SK-N-SH treated with all-trans-retinoic acid at 6 μM for 48 hours (cell line): ENCODE data around the gene RPP38.
A peak's percentile ranks its signal among the peaks of the same experiment; 100 is the strongest.

ENCODE experiments used
- ATAC-seq: fragments of 200-7000 bp; cut with Tn5 transposase; 3 replicates; pipeline ENCODE4 v1.9.1; 2020; ENCODE audit warnings: mild to moderate bottlenecking, moderate library complexity
- BACH2 ChIP-seq: fragments of 250-450 bp; sonication (Bioruptor Pico); IDR thresholded peaks from 2 replicates; pipeline ENCODE4 v1.9.0; 2021; ENCODE audit warnings: mild to moderate bottlenecking, borderline replicate concordance
- CSDC2 ChIP-seq: fragments of 250-450 bp; sonication (Bioruptor Pico); IDR thresholded peaks from 2 replicates; pipeline ENCODE4 v1.5.0; 2020; ENCODE audit warnings: mild to moderate bottlenecking, moderate library complexity
- ESRRG ChIP-seq: fragments of 250-450 bp; sonication (Bioruptor Pico); IDR thresholded peaks from 2 replicates; pipeline ENCODE4 v1.6.1; 2021; ENCODE audit warnings: mild to moderate bottlenecking
- GLIS3 ChIP-seq: fragments of 250-450 bp; sonication (Bioruptor Pico); IDR thresholded peaks from 2 replicates; pipeline ENCODE4 v1.5.0; 2020; ENCODE audit warnings: mild to moderate bottlenecking, moderate library complexity
- ISL1 ChIP-seq: fragments of 250-450 bp; sonication (Bioruptor Pico); IDR thresholded peaks from 2 replicates; pipeline ENCODE4 v2.1.2; 2022; ENCODE audit warnings: mild to moderate bottlenecking, moderate library complexity
- OSR1 ChIP-seq: fragments of 250-450 bp; sonication (Bioruptor Pico); IDR thresholded peaks from 2 replicates; pipeline ENCODE4 v1.8.0; 2022; ENCODE audit warnings: moderate library complexity, mild to moderate bottlenecking, inconsistent platforms
- PPARA ChIP-seq: fragments of 250-450 bp; sonication (Bioruptor Pico); IDR thresholded peaks from 2 replicates; pipeline ENCODE4 v1.5.0; 2020; ENCODE audit warnings: mild to moderate bottlenecking, borderline replicate concordance
- RARB ChIP-seq: fragments of 250-450 bp; sonication (Bioruptor Pico); IDR thresholded peaks from 2 replicates; pipeline ENCODE4 v1.8.0; 2021; ENCODE audit warnings: mild to moderate bottlenecking, moderate library complexity
- SNAI2 ChIP-seq: fragments of 250-450 bp; sonication (Bioruptor Pico); IDR thresholded peaks from 2 replicates; pipeline ENCODE4 v1.5.0; 2020; ENCODE audit warnings: mild to moderate bottlenecking, moderate library complexity
- TCF4 ChIP-seq: fragments of 250-450 bp; sonication (Bioruptor Pico); IDR thresholded peaks from 2 replicates; pipeline ENCODE4 v1.8.0; 2021; ENCODE audit warnings: mild to moderate bottlenecking, moderate library complexity, borderline replicate concordance
- ZC3H10 ChIP-seq: fragments of 250-450 bp; sonication (Bioruptor Pico); IDR thresholded peaks from 2 replicates; pipeline ENCODE4 v1.5.1; 2021; ENCODE audit warnings: mild to moderate bottlenecking, moderate library complexity
- ZFP3 ChIP-seq: fragments of 250-450 bp; sonication (Bioruptor Pico); IDR thresholded peaks from 2 replicates; pipeline ENCODE4 v1.5.0; 2020; ENCODE audit warnings: mild to moderate bottlenecking, moderate library complexity
- ZFP30 ChIP-seq: fragments of 450-650 bp; formaldehyde crosslinking; IDR thresholded peaks from 2 replicates; pipeline ENCODE4 v1.5.0; 2022; ENCODE audit warnings: mild to moderate bottlenecking, moderate library complexity
- ZNF565 ChIP-seq: fragments of 450-650 bp; formaldehyde crosslinking; conservative IDR thresholded peaks from 2 replicates; pipeline ENCODE4 v1.5.0; 2020; ENCODE audit warnings: low read depth, mild to moderate bottlenecking, moderate library complexity
- ZNF70 ChIP-seq: fragments of 450-650 bp; formaldehyde crosslinking; IDR thresholded peaks from 2 replicates; pipeline ENCODE4 v1.5.0; 2020; ENCODE audit warnings: mild to moderate bottlenecking, moderate library complexity
- ZNF8 ChIP-seq: fragments of 450-650 bp; formaldehyde crosslinking; IDR thresholded peaks from 2 replicates; pipeline ENCODE4 v1.5.0; 2020; ENCODE audit warnings: mild to moderate bottlenecking, moderate library complexity
- TF ChIP-seq, protein P1 (sequence below): fragments of 250-450 bp; sonication (Bioruptor Pico); IDR thresholded peaks from 2 replicates; pipeline ENCODE4 v1.5.1; 2021; ENCODE audit warnings: mild to moderate bottlenecking, moderate library complexity
- TF ChIP-seq, protein P2 (sequence below): fragments of 250-450 bp; sonication (Bioruptor Pico); IDR thresholded peaks from 2 replicates; pipeline ENCODE4 v1.8.0; 2020; ENCODE audit warnings: mild to moderate bottlenecking, moderate library complexity, borderline replicate concordance
- TF ChIP-seq, protein P3 (sequence below): fragments of 250-450 bp; sonication (Bioruptor Pico); IDR thresholded peaks from 2 replicates; pipeline ENCODE4 v1.5.0; 2020; ENCODE audit warnings: mild to moderate bottlenecking, moderate library complexity
- TF ChIP-seq, protein P4 (sequence below): fragments of 250-450 bp; sonication (Bioruptor Pico); IDR thresholded peaks from 2 replicates; pipeline ENCODE4 v1.5.1; 2020; ENCODE audit warnings: low read depth, mild to moderate bottlenecking, moderate library complexity

RPP38 gene

DNA sequence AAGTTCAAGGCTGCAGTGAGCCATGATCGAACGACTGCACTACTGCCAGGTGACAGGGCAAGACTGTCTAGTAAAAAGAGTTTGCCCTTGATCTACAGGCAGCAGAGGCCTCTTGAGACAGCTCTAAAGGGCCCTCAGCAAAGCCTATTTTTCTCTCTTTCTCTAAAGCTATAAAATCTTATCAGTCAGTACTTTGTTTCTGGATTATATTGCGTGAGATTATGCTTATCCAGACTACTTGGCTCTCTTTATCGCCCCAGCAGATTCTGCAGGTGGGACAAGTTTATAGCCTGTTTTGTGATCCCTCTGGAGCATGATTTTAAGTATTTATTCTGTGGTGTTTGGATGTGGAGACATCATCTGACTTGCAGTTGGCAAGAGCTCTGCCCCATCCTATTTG, 2.7 kb downstream of the RPP38 start:
- ATAC-seq: no peak
- TF ChIP-seq ZC3H10 (CRISPR knock-in tag) (no peak), ZNF70 (CRISPR knock-in tag) (no peak)
- TF ChIP-seq, protein P1, sequence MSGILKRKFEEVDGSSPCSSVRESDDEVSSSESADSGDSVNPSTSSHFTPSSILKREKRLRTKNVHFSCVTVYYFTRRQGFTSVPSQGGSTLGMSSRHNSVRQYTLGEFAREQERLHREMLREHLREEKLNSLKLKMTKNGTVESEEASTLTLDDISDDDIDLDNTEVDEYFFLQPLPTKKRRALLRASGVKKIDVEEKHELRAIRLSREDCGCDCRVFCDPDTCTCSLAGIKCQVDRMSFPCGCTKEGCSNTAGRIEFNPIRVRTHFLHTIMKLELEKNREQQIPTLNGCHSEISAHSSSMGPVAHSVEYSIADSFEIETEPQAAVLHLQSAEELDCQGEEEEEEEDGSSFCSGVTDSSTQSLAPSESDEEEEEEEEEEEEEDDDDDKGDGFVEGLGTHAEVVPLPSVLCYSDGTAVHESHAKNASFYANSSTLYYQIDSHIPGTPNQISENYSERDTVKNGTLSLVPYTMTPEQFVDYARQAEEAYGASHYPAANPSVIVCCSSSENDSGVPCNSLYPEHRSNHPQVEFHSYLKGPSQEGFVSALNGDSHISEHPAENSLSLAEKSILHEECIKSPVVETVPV (CRISPR knock-in tag): no peak
- TF ChIP-seq, all 23 proteins: peak for 0

DNA sequence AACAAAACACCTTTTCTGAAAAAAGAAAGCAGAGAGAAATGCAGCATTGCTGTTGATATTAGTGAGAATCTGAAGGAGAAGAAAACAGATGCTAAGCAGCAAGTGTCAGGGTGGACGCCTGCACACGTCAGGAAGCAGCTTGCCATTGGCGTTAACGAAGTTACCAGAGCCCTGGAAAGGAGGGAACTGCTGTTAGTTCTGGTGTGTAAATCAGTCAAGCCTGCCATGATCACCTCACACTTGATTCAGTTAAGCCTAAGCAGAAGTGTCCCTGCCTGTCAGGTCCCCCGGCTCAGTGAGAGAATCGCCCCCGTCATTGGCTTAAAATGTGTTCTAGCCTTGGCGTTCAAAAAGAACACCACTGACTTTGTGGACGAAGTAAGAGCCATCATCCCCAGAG, 6.4 kb downstream of the RPP38 start:
- TF ChIP-seq, protein P1 (CRISPR knock-in tag): no peak
- TF ChIP-seq PPARA (CRISPR knock-in tag): no peak
- TF ChIP-seq OSR1 (CRISPR knock-in tag): no peak
- TF ChIP-seq, protein P2, sequence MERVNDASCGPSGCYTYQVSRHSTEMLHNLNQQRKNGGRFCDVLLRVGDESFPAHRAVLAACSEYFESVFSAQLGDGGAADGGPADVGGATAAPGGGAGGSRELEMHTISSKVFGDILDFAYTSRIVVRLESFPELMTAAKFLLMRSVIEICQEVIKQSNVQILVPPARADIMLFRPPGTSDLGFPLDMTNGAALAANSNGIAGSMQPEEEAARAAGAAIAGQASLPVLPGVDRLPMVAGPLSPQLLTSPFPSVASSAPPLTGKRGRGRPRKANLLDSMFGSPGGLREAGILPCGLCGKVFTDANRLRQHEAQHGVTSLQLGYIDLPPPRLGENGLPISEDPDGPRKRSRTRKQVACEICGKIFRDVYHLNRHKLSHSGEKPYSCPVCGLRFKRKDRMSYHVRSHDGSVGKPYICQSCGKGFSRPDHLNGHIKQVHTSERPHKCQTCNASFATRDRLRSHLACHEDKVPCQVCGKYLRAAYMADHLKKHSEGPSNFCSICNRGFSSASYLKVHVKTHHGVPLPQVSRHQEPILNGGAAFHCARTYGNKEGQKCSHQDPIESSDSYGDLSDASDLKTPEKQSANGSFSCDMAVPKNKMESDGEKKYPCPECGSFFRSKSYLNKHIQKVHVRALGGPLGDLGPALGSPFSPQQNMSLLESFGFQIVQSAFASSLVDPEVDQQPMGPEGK: no peak
- TF ChIP-seq ZC3H10 (CRISPR knock-in tag): no peak
- no peak for TF ChIP-seq GLIS3 (CRISPR knock-in tag)
- no peak for TF ChIP-seq ZNF8 (CRISPR knock-in tag)
- TF ChIP-seq TCF4: no peak
- TF ChIP-seq ISL1 (CRISPR knock-in tag): no peak
- TF ChIP-seq ZNF70 (CRISPR knock-in tag): no peak
- no peak for TF ChIP-seq BACH2 (CRISPR knock-in tag)
- TF ChIP-seq, protein P3, sequence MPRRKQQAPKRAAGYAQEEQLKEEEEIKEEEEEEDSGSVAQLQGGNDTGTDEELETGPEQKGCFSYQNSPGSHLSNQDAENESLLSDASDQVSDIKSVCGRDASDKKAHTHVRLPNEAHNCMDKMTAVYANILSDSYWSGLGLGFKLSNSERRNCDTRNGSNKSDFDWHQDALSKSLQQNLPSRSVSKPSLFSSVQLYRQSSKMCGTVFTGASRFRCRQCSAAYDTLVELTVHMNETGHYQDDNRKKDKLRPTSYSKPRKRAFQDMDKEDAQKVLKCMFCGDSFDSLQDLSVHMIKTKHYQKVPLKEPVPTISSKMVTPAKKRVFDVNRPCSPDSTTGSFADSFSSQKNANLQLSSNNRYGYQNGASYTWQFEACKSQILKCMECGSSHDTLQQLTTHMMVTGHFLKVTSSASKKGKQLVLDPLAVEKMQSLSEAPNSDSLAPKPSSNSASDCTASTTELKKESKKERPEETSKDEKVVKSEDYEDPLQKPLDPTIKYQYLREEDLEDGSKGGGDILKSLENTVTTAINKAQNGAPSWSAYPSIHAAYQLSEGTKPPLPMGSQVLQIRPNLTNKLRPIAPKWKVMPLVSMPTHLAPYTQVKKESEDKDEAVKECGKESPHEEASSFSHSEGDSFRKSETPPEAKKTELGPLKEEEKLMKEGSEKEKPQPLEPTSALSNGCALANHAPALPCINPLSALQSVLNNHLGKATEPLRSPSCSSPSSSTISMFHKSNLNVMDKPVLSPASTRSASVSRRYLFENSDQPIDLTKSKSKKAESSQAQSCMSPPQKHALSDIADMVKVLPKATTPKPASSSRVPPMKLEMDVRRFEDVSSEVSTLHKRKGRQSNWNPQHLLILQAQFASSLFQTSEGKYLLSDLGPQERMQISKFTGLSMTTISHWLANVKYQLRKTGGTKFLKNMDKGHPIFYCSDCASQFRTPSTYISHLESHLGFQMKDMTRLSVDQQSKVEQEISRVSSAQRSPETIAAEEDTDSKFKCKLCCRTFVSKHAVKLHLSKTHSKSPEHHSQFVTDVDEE (CRISPR knock-in tag): no peak
- TF ChIP-seq SNAI2 (CRISPR knock-in tag): no peak
- TF ChIP-seq, protein P4, sequence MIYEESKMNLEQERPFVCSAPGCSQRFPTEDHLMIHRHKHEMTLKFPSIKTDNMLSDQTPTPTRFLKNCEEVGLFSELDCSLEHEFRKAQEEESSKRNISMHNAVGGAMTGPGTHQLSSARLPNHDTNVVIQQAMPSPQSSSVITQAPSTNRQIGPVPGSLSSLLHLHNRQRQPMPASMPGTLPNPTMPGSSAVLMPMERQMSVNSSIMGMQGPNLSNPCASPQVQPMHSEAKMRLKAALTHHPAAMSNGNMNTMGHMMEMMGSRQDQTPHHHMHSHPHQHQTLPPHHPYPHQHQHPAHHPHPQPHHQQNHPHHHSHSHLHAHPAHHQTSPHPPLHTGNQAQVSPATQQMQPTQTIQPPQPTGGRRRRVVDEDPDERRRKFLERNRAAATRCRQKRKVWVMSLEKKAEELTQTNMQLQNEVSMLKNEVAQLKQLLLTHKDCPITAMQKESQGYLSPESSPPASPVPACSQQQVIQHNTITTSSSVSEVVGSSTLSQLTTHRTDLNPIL (CRISPR knock-in tag): no peak
- no peak for TF ChIP-seq ZFP30 (CRISPR knock-in tag)
- TF ChIP-seq RARB: no peak
- no peak for TF ChIP-seq ESRRG (CRISPR knock-in tag)
- no peak for TF ChIP-seq ZFP3
- no peak for TF ChIP-seq ZNF565 (CRISPR knock-in tag)
- no peak for ATAC-seq

DNA sequence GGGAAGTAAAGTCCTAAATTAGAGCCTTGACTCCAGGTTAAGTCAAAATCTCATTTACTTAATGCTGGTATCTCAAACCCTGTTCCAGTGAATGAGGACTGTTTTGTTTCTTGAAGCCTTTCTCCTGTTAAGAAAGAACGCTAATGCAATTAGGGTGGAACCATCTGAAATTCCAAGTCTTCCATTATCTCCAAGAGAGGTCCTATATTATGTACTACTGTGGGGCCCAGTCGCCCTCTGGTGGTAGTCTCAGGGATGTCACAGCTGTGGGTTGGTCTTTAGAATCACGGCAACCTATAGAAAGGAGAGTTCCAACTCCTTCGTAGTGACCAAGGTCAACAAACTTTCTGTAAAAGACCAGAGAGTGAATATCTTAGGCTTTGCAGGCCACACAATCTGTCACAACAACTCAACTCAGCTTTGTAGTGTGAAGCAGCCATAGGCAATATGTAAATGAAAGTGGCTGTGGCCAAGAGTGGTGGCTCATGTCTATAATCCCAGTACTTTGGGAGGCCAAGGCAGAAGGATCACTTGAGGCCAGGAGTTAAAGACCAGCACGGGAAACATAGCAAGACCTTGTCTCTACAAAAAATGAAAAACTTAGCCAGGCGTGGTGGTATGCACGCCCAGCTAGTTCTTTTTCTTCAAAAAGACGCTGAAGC, 9.3 kb downstream of the RPP38 start:
- TF ChIP-seq ISL1 (CRISPR knock-in tag) (peak; percentile 56), PPARA (CRISPR knock-in tag) (no peak)
- ATAC-seq: peak; percentile 98

DNA sequence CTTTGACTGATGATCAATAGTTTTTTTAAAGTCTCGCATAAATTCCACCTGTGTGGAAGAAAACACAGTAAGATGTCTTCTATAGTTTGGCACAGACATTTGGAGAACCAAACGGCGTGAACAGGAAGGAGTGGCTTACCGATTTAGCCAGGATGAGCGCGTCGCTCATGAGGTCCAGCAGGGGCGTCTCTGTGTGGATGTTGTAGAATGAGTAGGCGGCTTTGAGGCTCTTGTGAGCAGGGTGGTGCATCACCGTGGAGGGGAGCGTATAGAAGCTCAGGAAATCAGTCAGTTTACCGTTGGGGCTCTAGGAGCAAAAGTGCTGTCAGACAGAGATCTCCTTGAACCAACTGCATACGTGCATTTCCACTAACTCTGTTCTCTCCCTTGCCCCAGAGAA, 15.5 kb downstream of the RPP38 start:
- no peak for TF ChIP-seq TCF4
- no peak for TF ChIP-seq CSDC2 (CRISPR knock-in tag)
- TF ChIP-seq, protein P1 (CRISPR knock-in tag): no peak
- no peak for TF ChIP-seq GLIS3 (CRISPR knock-in tag)
- no peak for ATAC-seq
